Measurements from ENCODE around the gene GPHN.

DNA sequence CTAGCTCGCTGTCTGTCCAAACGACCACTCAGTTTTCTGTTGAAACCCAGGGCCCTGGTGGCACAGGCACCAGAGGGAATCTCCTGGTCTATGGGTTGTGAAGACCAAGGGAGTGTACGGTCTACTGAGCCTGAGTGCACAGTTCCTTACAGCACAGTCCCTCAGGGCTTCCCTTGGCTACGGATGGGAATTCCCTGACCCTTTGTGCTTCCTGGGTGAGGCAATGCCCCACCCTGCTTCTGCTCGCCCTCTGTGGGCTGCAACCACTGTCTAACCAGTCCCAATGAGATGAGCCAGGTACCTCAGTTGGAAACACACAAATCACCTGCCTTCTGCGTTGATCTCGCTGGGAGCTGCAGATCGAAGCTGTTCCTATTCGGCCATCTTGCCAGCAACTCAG lies 22.6 kb downstream of the GPHN start:
- TF ChIP-seq POLR2AphosphoS5 (IDR thresholded peaks at IDR 0.05; ENCODE audit: low read depth, low read length) (no peak), RXRA (IDR thresholded peaks at IDR 0.05; ENCODE audit: borderline replicate concordance, low read depth) (no peak), EZH2phosphoT487 (IDR thresholded peaks at IDR 0.05; ENCODE audit: borderline replicate concordance, low read depth) (no peak)

All from SK-N-SH (cell line).